ENCODE results near the gene RANBP1. TPM values are rescaled to one million over a fixed set of nuclear protein-coding genes. Genes with fewer than 3 reads are reported as not detected.

The RANBP1 gene
- total RNA-seq, 1 experiment from 2014 or later = 443 TPM

GRCh38 chr22:20086763-20087162, 29.1 kb upstream of the RANBP1 start (continued):
- TF ChIP-seq, protein P1, sequence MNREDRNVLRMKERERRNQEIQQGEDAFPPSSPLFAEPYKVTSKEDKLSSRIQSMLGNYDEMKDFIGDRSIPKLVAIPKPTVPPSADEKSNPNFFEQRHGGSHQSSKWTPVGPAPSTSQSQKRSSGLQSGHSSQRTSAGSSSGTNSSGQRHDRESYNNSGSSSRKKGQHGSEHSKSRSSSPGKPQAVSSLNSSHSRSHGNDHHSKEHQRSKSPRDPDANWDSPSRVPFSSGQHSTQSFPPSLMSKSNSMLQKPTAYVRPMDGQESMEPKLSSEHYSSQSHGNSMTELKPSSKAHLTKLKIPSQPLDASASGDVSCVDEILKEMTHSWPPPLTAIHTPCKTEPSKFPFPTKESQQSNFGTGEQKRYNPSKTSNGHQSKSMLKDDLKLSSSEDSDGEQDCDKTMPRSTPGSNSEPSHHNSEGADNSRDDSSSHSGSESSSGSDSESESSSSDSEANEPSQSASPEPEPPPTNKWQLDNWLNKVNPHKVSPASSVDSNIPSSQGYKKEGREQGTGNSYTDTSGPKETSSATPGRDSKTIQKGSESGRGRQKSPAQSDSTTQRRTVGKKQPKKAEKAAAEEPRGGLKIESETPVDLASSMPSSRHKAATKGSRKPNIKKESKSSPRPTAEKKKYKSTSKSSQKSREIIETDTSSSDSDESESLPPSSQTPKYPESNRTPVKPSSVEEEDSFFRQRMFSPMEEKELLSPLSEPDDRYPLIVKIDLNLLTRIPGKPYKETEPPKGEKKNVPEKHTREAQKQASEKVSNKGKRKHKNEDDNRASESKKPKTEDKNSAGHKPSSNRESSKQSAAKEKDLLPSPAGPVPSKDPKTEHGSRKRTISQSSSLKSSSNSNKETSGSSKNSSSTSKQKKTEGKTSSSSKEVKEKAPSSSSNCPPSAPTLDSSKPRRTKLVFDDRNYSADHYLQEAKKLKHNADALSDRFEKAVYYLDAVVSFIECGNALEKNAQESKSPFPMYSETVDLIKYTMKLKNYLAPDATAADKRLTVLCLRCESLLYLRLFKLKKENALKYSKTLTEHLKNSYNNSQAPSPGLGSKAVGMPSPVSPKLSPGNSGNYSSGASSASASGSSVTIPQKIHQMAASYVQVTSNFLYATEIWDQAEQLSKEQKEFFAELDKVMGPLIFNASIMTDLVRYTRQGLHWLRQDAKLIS (CRISPR knock-in tag; IDR thresholded peaks at IDR 0.05; ENCODE audit: borderline replicate concordance) = no peak
- TF ChIP-seq IRF1 (CRISPR knock-in tag; IDR thresholded peaks at IDR 0.05) (no peak), ZMAT4 (CRISPR knock-in tag; IDR thresholded peaks at IDR 0.05) (no peak), USF2 (CRISPR knock-in tag; IDR thresholded peaks at IDR 0.05) (no peak), SP1 (CRISPR knock-in tag; conservative IDR thresholded peaks at IDR 0.05) (no peak), ETV6 (CRISPR knock-in tag; IDR thresholded peaks at IDR 0.05) (no peak), ZNF138 (CRISPR knock-in tag; conservative IDR thresholded peaks at IDR 0.05) (no peak)
- TF ChIP-seq, protein P2, sequence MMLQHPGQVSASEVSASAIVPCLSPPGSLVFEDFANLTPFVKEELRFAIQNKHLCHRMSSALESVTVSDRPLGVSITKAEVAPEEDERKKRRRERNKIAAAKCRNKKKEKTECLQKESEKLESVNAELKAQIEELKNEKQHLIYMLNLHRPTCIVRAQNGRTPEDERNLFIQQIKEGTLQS (CRISPR knock-in tag; conservative IDR thresholded peaks at IDR 0.05) = no peak
- TF ChIP-seq, protein P3, sequence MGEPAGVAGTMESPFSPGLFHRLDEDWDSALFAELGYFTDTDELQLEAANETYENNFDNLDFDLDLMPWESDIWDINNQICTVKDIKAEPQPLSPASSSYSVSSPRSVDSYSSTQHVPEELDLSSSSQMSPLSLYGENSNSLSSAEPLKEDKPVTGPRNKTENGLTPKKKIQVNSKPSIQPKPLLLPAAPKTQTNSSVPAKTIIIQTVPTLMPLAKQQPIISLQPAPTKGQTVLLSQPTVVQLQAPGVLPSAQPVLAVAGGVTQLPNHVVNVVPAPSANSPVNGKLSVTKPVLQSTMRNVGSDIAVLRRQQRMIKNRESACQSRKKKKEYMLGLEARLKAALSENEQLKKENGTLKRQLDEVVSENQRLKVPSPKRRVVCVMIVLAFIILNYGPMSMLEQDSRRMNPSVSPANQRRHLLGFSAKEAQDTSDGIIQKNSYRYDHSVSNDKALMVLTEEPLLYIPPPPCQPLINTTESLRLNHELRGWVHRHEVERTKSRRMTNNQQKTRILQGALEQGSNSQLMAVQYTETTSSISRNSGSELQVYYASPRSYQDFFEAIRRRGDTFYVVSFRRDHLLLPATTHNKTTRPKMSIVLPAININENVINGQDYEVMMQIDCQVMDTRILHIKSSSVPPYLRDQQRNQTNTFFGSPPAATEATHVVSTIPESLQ (CRISPR knock-in tag; IDR thresholded peaks at IDR 0.05) = no peak

DNA sequence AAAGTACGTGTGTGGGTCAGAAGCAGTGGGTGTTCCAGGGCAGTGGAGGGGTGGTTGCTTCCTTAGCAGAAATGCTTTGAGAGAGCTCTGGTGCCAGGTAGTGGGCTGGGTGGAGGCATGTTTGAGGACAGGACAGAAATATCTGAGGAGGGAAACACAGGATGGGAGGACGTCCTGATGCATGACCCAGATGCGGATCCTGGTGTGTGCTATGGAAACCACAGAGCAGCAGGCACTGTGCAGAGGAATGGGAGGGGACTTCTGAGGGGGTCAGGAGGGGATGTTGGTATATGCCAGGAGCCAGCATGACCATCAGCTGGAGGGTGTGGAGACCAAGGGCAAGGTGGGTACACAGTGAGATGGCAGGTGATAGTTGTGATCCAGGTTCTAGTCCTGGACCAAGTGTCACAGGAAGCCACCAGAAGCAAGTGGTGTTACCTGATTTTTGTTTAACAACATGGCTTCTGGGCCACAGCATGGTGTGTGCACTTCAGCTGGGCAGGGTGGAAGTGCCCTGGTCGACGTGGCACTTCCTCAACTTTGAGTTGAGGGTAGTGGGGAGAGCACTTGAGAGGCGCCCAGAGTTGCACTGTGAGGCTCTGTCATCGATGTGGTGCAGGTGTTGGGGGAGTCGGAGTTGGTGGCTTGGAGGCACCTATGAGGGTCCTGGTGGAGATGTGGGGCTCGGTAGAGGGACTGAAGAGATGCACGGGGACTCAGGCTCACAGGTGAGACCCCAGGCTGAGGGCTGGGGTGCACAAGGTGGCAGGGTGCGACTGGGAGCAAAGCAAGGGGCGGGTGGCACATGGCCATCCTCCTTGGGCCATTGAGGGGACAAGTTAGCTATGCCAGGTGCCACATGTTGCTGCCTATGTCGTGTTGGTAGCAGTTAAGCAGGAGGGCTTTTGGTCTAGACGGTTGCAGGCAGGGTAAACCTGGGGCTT, 28.3 kb upstream of the RANBP1 start:
- DNase-seq (ENCODE audit: low spot score) (no peak), ATAC-seq (no peak)
- ChIA-PET CTCF (no interaction called here), POLR2A (no interaction called here)
- Mint-ChIP-seq H3K27me3 (ENCODE audit: low read depth) (no peaks in the 10 kb centered on the region), H3K9me3 (no peaks in the 10 kb centered on the region), H3K4me3 (no peak overlapping the region), H3K4me1 (peaks cover 25% of the 10 kb centered on the region), H3K27ac (no peak overlapping the region), H3K36me3 (peaks cover 73% of the 10 kb centered on the region)
- TF ChIP-seq FOXK1 (CRISPR knock-in tag; IDR thresholded peaks at IDR 0.05) (no peak), USF2 (CRISPR knock-in tag; IDR thresholded peaks at IDR 0.05) (no peak), NFYB (CRISPR knock-in tag; conservative IDR thresholded peaks at IDR 0.05; ENCODE audit: low read depth) (no peak), SMAD3 (CRISPR knock-in tag; IDR thresholded peaks at IDR 0.05; ENCODE audit: borderline replicate concordance) (no peak), MXD4 (CRISPR knock-in tag; IDR thresholded peaks at IDR 0.05; ENCODE audit: borderline replicate concordance) (no peak), HMGXB4 (CRISPR knock-in tag; IDR thresholded peaks at IDR 0.05) (no peak), ETV6 (CRISPR knock-in tag; IDR thresholded peaks at IDR 0.05) (no peak), PRRX2 (CRISPR knock-in tag; IDR thresholded peaks at IDR 0.05) (no peak)
- TF ChIP-seq, protein P4, sequence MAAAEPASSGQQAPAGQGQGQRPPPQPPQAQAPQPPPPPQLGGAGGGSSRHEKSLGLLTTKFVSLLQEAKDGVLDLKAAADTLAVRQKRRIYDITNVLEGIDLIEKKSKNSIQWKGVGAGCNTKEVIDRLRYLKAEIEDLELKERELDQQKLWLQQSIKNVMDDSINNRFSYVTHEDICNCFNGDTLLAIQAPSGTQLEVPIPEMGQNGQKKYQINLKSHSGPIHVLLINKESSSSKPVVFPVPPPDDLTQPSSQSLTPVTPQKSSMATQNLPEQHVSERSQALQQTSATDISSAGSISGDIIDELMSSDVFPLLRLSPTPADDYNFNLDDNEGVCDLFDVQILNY (CRISPR knock-in tag; IDR thresholded peaks at IDR 0.05) = no peak
- TF ChIP-seq, protein P1 (CRISPR knock-in tag; IDR thresholded peaks at IDR 0.05; ENCODE audit: borderline replicate concordance) = no peak
- TF ChIP-seq, protein P2 (CRISPR knock-in tag; conservative IDR thresholded peaks at IDR 0.05) = no peak
